ENCODE results near the gene KLHDC4.

DNA sequence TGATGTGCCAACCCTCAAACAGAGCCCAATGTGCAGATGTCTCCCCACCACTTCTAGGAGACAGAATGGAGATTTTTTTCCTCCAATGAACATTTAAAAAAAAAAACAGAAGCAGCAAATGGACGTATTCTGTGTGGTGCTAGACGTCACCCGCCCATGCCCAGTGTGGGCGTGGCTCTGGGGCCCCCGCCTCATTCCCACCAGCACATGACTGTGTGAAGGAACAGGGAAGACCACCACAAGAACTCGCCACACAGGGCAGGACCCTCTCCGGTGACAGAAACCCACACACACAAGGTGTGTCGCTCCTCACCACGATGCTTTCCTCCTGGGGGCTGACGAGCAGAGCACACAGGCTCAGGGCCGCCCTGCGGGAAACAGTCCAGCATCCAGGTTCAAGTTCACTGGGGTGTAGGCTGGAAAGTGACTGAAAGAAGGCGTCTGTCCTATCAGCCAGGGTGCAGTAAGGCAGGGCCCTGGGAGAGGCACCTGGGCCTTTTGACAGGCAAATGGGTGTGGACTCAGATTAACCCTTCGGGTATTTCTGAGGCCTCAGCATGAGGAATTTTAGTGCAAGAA, 53.5 kb downstream of the KLHDC4 start:
- TF ChIP-seq, protein P1, sequence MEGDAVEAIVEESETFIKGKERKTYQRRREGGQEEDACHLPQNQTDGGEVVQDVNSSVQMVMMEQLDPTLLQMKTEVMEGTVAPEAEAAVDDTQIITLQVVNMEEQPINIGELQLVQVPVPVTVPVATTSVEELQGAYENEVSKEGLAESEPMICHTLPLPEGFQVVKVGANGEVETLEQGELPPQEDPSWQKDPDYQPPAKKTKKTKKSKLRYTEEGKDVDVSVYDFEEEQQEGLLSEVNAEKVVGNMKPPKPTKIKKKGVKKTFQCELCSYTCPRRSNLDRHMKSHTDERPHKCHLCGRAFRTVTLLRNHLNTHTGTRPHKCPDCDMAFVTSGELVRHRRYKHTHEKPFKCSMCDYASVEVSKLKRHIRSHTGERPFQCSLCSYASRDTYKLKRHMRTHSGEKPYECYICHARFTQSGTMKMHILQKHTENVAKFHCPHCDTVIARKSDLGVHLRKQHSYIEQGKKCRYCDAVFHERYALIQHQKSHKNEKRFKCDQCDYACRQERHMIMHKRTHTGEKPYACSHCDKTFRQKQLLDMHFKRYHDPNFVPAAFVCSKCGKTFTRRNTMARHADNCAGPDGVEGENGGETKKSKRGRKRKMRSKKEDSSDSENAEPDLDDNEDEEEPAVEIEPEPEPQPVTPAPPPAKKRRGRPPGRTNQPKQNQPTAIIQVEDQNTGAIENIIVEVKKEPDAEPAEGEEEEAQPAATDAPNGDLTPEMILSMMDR (IDR thresholded peaks at IDR 0.05) = no peak
- TF ChIP-seq POLR2A (IDR thresholded peaks at IDR 0.05) = no peak
